Colonic mucosa (tissue), 4 donors: Measurements from ENCODE around the gene CPT1C. TPM values are rescaled to one million over a fixed set of nuclear protein-coding genes. Genes with fewer than 3 reads are reported as not detected.
"Not testable (repeated sequence)": the region's sequence is repeated elsewhere in the genome, so short reads cannot be mapped to it uniquely, and the experiment has no call there.

Experiments
- DNase-seq: peaks from one replicate; pipeline ENCODE4 v3.0.0-alpha.2; 2020
- H3K27ac ChIP-seq: fragments of 200-600 bp; one replicate; pipeline ENCODE4 v1.8.0; 2021
- H3K27me3 ChIP-seq: fragments of 200-600 bp; one replicate; pipeline ENCODE4 v1.8.0; 2021
- H3K36me3 ChIP-seq: fragments of 200-600 bp; one replicate; pipeline ENCODE4 v1.8.0; 2021
- H3K4me1 ChIP-seq: fragments of 200-600 bp; one replicate; pipeline ENCODE4 v1.8.0; 2021; ENCODE audit warnings: mild to moderate bottlenecking
- H3K4me3 ChIP-seq: fragments of 200-600 bp; one replicate; pipeline ENCODE4 v1.8.0; 2021
- H3K9ac ChIP-seq, 2 donors: one replicate each; pipeline ENCODE4 v1.7.0; 2013; ENCODE audit warnings: control low read depth in 2 of 2, low read depth in 2 of 2, low read length in 2 of 2
- H3K9me3 ChIP-seq: fragments of 200-600 bp; one replicate; pipeline ENCODE4 v1.8.0; 2021
- intact Hi-C: fragments of 100-400 bp; cut with DNase I; formaldehyde crosslinking; loops from one replicate; pipeline ENCODE4 v1.14.1; 2022
- total RNA-seq, 2 donors: library from RNA; stranded (reverse); fragmentation: NEBNext Ultra II Directional in 1 of 2; extraction: Animal tissue kit (Norgen Biotek cat#: 25700) in 1 of 2; gene quantifications; one replicate each; pipeline ENCODE4 v1.2.1, GENCODE V29; 2021
- TF ChIP-seq, protein P1 (sequence below): fragments of 200-600 bp; IDR thresholded peaks from one replicate; pipeline ENCODE4 v1.8.0; 2022; ENCODE audit warnings: antibody characterized with exemption, mild to moderate bottlenecking
- donor health status: healthy.
- donor health status: DM: no; HTN: no; CAD: no.
- donor health status: DM: no; HTN: no; CAD: no.

CPT1C gene
- total RNA-seq, 2 donors from 2014 or later, result 1.2 to 2.0 TPM

DNA sequence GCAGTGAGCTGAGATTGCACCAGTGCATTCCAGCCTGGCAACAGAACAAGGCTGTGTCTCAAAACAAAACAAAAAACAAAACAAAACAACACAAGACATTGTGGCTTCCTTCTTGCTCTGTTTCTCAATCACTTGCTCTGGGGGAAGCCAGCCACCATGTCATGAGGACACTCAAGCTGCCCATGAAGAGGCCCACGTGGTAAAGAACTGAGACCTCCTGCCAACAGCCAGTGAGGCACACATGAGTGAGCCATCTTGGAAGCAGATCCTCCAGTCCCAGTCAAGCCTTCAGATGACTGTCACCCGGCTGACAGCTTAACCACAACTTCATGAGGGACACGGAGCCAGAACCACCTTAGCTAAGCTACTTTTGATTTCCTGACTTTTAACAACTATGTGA is 25.2 kb downstream of the CPT1C start:
- H3K27ac ChIP-seq, result no peak overlapping the region
- no peak overlapping the region for H3K9ac ChIP-seq
- H3K9me3 ChIP-seq, result no peaks in the 10 kb centered on the region
- H3K36me3 ChIP-seq, result no peaks in the 10 kb centered on the region
- no peaks in the 10 kb centered on the region for H3K4me1 ChIP-seq
- TF ChIP-seq, protein P1, sequence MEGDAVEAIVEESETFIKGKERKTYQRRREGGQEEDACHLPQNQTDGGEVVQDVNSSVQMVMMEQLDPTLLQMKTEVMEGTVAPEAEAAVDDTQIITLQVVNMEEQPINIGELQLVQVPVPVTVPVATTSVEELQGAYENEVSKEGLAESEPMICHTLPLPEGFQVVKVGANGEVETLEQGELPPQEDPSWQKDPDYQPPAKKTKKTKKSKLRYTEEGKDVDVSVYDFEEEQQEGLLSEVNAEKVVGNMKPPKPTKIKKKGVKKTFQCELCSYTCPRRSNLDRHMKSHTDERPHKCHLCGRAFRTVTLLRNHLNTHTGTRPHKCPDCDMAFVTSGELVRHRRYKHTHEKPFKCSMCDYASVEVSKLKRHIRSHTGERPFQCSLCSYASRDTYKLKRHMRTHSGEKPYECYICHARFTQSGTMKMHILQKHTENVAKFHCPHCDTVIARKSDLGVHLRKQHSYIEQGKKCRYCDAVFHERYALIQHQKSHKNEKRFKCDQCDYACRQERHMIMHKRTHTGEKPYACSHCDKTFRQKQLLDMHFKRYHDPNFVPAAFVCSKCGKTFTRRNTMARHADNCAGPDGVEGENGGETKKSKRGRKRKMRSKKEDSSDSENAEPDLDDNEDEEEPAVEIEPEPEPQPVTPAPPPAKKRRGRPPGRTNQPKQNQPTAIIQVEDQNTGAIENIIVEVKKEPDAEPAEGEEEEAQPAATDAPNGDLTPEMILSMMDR, result no peak
- H3K27me3 ChIP-seq, result no peaks in the 10 kb centered on the region
- no peak overlapping the region for H3K4me3 ChIP-seq
- intact Hi-C loops, result no loop called here
- no peak for DNase-seq

DNA sequence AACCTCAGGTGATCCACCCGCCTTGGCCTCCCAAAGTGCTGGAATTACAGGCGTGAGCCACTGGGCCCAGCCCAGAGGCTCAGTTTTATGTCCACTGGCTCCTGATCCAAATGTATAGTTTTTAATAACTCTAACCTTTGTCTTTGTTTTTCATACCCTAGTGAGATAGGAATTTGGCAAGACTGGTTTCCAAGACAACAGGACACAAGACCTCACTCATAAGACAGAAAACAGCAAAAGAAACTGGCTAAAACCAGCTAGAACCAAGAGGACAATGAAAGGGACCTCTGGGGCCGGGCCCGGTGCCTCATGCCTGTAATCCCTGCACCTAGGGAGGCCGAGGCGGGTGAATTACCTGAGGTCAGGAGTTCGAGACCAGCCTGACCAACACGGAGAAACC is 27.6 kb downstream of the CPT1C start:
- Histone ChIP-seq H3K9ac (no peak overlapping the region), H3K36me3 (no peaks in the 10 kb centered on the region), H3K27ac (no peak overlapping the region), H3K4me1 (no peaks in the 10 kb centered on the region), H3K27me3 (no peaks in the 10 kb centered on the region), H3K4me3 (no peak overlapping the region), H3K9me3 (no peaks in the 10 kb centered on the region)
- DNase-seq, result no peak
- intact Hi-C loops, result no loop called here
- TF ChIP-seq, protein P1, result no peak

DNA sequence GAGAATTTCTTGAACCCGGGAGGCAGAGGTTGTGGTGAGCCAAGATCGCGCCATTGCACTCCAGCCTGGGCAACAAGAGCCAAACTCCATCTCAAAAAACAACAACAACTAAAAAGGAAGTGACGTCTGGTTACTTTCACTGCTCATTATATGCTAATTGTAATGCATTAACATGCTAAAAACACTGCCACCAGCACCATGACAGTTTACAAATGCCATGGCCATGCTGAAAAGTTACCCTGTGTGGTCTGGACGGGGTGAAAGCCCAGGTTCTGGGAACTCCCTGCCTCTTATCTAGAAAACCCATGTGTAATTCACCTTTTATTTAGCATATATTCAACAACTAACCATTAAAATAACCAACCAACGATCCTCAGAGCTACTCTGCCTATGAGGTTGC is 28.1 kb downstream of the CPT1C start:
- Histone ChIP-seq H3K36me3 (no peaks in the 10 kb centered on the region), H3K4me3 (no peak overlapping the region), H3K9ac (no peak overlapping the region), H3K27ac (no peak overlapping the region), H3K9me3 (no peaks in the 10 kb centered on the region), H3K27me3 (no peaks in the 10 kb centered on the region), H3K4me1 (no peaks in the 10 kb centered on the region)
- no peak for DNase-seq
- TF ChIP-seq, protein P1, result no peak
- intact Hi-C loops, result no loop called here

DNA sequence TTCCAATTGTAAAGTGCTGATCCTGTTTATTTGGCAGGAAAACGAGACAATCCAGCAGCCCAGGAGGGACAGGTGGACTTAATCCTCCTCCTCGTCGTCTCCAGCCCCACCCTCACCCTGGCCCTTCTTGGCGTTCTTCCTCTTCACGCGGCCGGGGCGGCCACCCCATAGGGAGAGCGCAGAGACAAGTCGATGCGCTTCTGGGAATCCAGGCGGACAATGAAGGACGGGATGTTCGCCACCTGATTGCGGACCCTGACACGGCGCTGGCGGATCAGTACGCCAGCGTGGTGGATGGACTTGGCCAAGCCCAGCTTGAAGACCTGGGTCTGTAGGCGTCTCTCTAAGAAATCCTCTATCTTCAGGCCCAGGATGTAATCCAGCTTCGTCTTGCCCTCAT is 28.5 kb downstream of the CPT1C start:
- intact Hi-C loops, result not testable (repeated sequence)

DNA sequence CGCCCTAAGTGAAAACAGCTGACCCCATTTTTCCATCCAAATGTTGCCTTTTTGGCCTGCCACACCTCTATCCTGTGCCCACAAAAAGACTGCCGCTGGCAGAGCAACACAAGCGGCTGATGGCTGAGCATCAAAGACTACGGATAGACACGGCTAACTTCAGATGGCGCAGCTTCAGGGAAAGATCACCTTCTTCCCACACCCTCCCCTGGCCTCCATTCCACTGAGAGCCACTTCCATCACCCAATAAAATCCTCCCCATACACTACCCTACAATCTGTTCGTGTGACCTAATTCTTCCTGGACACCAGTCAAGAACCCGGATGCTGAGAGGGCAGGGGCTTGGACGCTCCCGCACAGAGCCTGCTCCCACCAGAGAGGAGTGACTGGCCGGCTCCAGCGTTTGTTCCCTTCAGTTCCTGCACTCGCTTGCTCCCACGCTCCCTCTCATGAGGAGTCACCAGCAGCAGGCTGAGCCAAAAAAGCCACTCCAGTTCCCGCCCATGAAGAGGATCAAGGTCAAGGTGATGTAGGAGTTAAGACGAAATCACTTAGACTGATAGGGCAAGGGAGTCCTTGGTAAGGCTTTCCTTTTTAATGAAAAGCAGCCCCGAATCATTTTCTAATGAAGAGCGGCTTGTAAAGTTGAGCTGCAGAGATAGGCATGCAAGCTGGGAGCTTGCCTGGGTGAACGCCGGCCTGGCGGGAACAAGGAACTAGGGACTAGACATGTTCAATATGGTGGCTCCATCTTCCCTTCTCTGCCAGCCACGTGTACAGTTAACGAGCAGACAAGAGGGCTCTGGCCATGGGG is 36.5 kb downstream of the CPT1C start:
- intact Hi-C loops, result no loop called here
- H3K27me3 ChIP-seq, result no peaks in the 10 kb centered on the region
- TF ChIP-seq, protein P1, result no peak
- H3K4me1 ChIP-seq, result no peaks in the 10 kb centered on the region
- H3K9ac ChIP-seq, result no peak overlapping the region
- no peaks in the 10 kb centered on the region for H3K36me3 ChIP-seq
- no peaks in the 10 kb centered on the region for H3K9me3 ChIP-seq
- H3K4me3 ChIP-seq, result no peak overlapping the region
- DNase-seq, result no peak
- no peak overlapping the region for H3K27ac ChIP-seq

More for the DNA sequence above, 28.5 kb downstream of the CPT1C start:
- not testable (repeated sequence) for H3K9me3 ChIP-seq, H3K9ac ChIP-seq, H3K36me3 ChIP-seq, H3K4me3 ChIP-seq, H3K4me1 ChIP-seq, DNase-seq, H3K27me3 ChIP-seq, H3K27ac ChIP-seq

DNA sequence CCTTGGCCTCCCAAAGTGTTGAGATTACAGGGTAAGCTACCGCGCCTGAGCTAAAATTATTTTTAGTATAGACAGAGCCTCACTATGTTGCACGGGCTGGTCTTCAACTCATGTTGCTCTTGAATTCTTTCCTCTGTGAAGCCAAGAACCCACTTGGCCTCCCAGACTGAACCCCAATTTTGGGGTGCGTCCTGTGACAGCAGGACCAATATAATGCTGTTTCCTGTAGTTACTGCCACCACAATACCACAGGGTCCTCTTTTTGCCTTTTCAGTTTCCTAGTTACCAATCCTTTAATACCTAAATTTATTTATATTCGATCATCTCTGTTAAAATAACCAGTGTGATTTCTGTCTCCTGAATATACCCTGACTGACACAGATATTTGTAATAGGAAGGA is 39.2 kb downstream of the CPT1C start:
- Histone ChIP-seq H3K9ac (no peak overlapping the region), H3K27ac (no peak overlapping the region), H3K4me1 (no peaks in the 10 kb centered on the region), H3K4me3 (no peak overlapping the region), H3K36me3 (no peaks in the 10 kb centered on the region), H3K27me3 (no peaks in the 10 kb centered on the region), H3K9me3 (no peaks in the 10 kb centered on the region)
- TF ChIP-seq, protein P1, result no peak
- DNase-seq, result no peak
- intact Hi-C loops, result no loop called here
